Naive B cell (primary cell): Measurements from ENCODE around the gene SPDYA. TPM values are rescaled to one million over a fixed set of nuclear protein-coding genes. Genes with fewer than 3 reads are reported as not detected.

Source experiments
- ATAC-seq, 2 donors: fragments of 150-1000 bp; cut with Tn5 transposase; 2 replicates each; pipeline ENCODE4 v1.10.0; 2021; ENCODE audit warnings: low read depth in 2 of 2, mild to moderate bottlenecking in 2 of 2, moderate library complexity in 2 of 2
- DNase-seq: peaks from one replicate; pipeline ENCODE4 v3.0.0; 2022
- H3K27ac Mint-ChIP-seq, 6 donors: one replicate each; pipeline ENCODE4 v1.8.0; 2020 to 2022; ENCODE audit warnings: mild to moderate bottlenecking in 6 of 6, mixed read lengths in 6 of 6, moderate library complexity in 5 of 6, inconsistent platforms in 2 of 6
- H3K27me3 Mint-ChIP-seq, 3 donors: one replicate each; pipeline ENCODE4 v1.8.0; 2021 to 2022; ENCODE audit warnings: mixed read lengths in 3 of 3, mild to moderate bottlenecking in 1 of 3
- H3K36me3 Mint-ChIP-seq, 2 donors: one replicate each; pipeline ENCODE4 v1.8.0; 2020 to 2022; ENCODE audit warnings: mixed read lengths in 2 of 2, inconsistent platforms in 1 of 2, mild to moderate bottlenecking in 1 of 2
- H3K4me1 Mint-ChIP-seq, 3 donors: one replicate each; pipeline ENCODE4 v1.8.0; 2020 to 2022; ENCODE audit warnings: mixed read lengths in 3 of 3, inconsistent platforms in 1 of 3, mild to moderate bottlenecking in 1 of 3, moderate library complexity in 1 of 3
- H3K4me3 Mint-ChIP-seq, 8 donors: one replicate each; pipeline ENCODE4 v1.8.0; 2020 to 2022; ENCODE audit warnings: mild to moderate bottlenecking in 8 of 8, mixed read lengths in 8 of 8, moderate library complexity in 8 of 8, inconsistent platforms in 2 of 8
- H3K9me3 Mint-ChIP-seq, 7 donors: one replicate each; pipeline ENCODE4 v1.8.0; 2020 to 2022; ENCODE audit warnings: mixed read lengths in 7 of 7, mild to moderate bottlenecking in 5 of 7, inconsistent platforms in 2 of 7, moderate library complexity in 1 of 7
- polyA plus RNA-seq, 6 donors: library from polyadenylated mRNA; unstranded; fragments of 300-500 nt; fragmentation: Illumina TruSeq; gene quantifications; one replicate each; pipeline ENCODE4 v1.2.3, GENCODE V29; 2021; ENCODE audit warnings: low read depth in 6 of 6

The SPDYA gene
- under 1 TPM in 3 of 6 donors, not detected in 3; 0.29 to 0.41 (median 0.37) TPM for polyA plus RNA-seq

GRCh38 chr2:28810384-28811285 is at the start of gene SPDYA:
SPDYA (plus strand) TSS chr2:28810834; CDS start chr2:28816015, 5,181 bp downstream.
- ATAC-seq (peak; percentile 90 to 92), DNase-seq (peak; percentile 70)
- no peaks in the 10 kb centered on the region for H3K27me3 Mint-ChIP-seq
- H3K4me3 Mint-ChIP-seq, result peak within 1 kb of the TSS; percentile 77 to 90 (median 86)
- peak within 1 kb of the TSS in 5 of 6 donors; percentile 28 to 89 (median 61) for H3K27ac Mint-ChIP-seq
- H3K4me1 Mint-ChIP-seq, result peaks cover 7 to 10% (median 7%) of the 10 kb centered on the region in 3 donors
- peaks cover 0 to 3% (median 0%) of the 10 kb centered on the region in 7 donors for H3K9me3 Mint-ChIP-seq
- peaks cover 0 to 7% of the 10 kb centered on the region in 2 donors for H3K36me3 Mint-ChIP-seq

DNA sequence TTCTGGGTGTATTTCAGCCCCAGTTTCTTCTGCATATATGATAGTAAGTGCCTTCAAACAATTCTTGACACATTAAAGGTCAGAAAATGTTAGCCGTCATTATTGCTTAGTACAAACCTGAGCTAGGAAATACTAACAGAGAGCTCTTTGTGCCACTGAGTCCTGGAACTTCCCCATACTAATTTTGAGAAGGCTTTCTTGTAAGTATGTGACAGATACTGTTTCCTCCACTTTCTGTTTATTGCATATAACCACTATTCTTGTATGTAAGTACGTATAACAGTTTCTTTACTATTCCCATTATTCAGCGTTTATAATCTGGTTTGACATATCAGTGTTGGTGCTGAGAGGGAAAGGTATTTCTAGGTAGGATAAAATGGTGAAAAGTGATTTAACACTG is 49.2 kb upstream of the SPDYA start:
- peak overlapping the region in 1 of 8 donors; percentile 45 for H3K4me3 Mint-ChIP-seq
- no peaks in the 10 kb centered on the region for H3K9me3 Mint-ChIP-seq

DNA sequence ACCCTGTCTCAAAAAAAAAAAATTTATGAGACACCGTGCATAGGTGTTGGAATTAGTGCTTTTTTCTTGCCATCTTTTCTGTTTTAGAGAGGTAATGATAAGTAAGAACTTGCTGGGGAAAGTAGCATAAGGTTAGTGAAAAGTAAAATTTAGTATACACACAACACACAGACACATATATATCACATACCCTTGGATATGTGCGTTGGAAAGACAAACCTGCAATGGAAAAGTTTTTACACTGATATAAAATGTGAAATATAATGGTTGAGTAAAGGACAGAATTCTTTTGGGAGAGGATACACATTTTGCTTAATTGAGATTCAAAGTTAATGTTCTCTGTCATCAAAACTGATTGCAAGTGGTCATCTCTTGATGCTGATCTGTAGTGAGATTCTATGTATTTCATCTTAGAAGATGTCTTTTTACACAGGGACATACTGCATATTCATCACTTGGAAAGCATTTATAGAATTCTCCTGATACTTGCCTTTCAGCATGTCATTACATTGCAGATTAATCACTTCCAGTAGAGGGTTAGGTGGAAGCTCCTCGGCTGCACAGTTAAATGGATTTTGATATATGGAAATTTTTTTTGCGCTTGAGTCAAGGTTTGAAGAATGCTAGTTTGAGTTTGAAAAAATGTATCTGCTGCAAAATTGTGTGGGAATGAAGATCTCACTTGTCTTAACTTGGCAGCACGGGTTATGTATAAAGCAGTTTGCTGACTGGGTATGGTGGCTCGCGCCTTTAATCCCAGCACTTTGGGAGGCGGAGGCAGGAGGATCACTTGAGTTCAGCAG is 45.5 kb upstream of the SPDYA start:
- Mint-ChIP-seq H3K9me3 (no peaks in the 10 kb centered on the region), H3K27me3 (no peaks in the 10 kb centered on the region), H3K27ac (peak overlapping the region in 1 of 6 donors; percentile 34), H3K36me3 (no peaks in the 10 kb centered on the region), H3K4me1 (peaks cover 48 to 58% (median 54%) of the 10 kb centered on the region in 3 donors), H3K4me3 (peak overlapping the region in 1 of 8 donors; percentile 17)
- no peak for DNase-seq
- ATAC-seq, result no peak

More for the DNA sequence above, 49.2 kb upstream of the SPDYA start:
- Mint-ChIP-seq H3K27me3 (no peaks in the 10 kb centered on the region), H3K27ac (no peak overlapping the region), H3K4me1 (peaks cover 45 to 64% (median 55%) of the 10 kb centered on the region in 3 donors), H3K36me3 (no peaks in the 10 kb centered on the region)
- ATAC-seq (no peak), DNase-seq (no peak)

GRCh38 chr2:28766070-28766469 is 44.6 kb upstream of the SPDYA start:
- Mint-ChIP-seq H3K36me3 (no peaks in the 10 kb centered on the region), H3K27ac (no peak overlapping the region), H3K4me1 (peaks cover 56 to 62% (median 59%) of the 10 kb centered on the region in 3 donors), H3K9me3 (no peaks in the 10 kb centered on the region), H3K27me3 (no peaks in the 10 kb centered on the region), H3K4me3 (no peak overlapping the region)
- DNase-seq (no peak), ATAC-seq (no peak)

GRCh38 chr2:28767337-28767736 is 43.3 kb upstream of the SPDYA start:
- no peaks in the 10 kb centered on the region for H3K27me3 Mint-ChIP-seq
- ATAC-seq, result no peak
- no peak for DNase-seq
- H3K4me3 Mint-ChIP-seq, result no peak overlapping the region
- no peak overlapping the region for H3K27ac Mint-ChIP-seq
- H3K4me1 Mint-ChIP-seq, result peaks cover 59 to 73% (median 63%) of the 10 kb centered on the region in 3 donors
- no peaks in the 10 kb centered on the region for H3K36me3 Mint-ChIP-seq
- no peaks in the 10 kb centered on the region for H3K9me3 Mint-ChIP-seq

DNA sequence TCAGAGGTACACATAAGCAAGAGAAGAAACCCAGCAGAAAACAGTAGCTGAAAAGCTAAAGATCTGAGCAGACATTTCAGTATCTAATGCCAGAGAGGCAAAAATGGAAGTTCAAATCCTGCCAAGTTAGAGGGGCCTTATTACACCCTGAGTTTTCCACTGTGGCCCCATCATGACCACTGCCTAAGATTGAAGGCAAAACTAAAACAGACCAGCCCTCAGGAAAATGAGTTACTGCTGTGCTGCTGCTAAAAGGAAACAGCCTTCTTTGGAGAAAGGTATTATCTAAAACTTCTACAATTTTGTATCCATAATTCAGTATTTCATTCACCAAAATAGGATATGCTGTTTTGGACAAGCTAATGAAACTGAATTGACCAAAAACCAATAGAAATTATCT is 42.2 kb upstream of the SPDYA start:
- no peaks in the 10 kb centered on the region for H3K27me3 Mint-ChIP-seq
- no peaks in the 10 kb centered on the region for H3K36me3 Mint-ChIP-seq
- ATAC-seq (no peak), DNase-seq (no peak)
- H3K27ac Mint-ChIP-seq, result peak overlapping the region in 4 of 6 donors; percentile 0 to 71 (median 35)
- peak overlapping the region in 4 of 8 donors; percentile 4 to 36 (median 20) for H3K4me3 Mint-ChIP-seq
- H3K4me1 Mint-ChIP-seq, result peaks cover 54 to 76% (median 67%) of the 10 kb centered on the region in 3 donors
- H3K9me3 Mint-ChIP-seq, result no peaks in the 10 kb centered on the region

DNA sequence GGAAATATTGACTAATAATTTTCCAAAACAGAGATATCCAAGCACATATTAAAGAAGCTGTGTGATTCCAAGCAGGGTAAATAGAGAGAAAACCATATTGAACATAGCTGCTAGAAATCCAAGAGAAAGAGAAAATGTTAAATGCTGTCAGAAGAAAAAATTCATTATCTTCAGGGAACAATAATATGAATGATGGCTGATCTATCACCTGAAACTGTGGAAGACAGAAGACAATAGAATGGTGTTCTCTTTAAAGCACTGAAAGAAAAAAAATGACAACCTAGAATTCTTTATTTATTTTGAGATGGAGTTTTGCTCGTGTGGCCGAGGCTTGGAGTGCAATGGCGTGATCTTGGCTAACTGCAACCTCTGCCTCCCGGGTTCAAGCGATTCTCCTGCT is 41.7 kb upstream of the SPDYA start:
- no peak for ATAC-seq
- DNase-seq, result no peak
- Mint-ChIP-seq H3K4me1 (peaks cover 51 to 75% (median 69%) of the 10 kb centered on the region in 3 donors), H3K27ac (peak overlapping the region in 5 of 6 donors; percentile 0 to 71 (median 45)), H3K36me3 (no peaks in the 10 kb centered on the region), H3K27me3 (no peaks in the 10 kb centered on the region), H3K9me3 (no peaks in the 10 kb centered on the region), H3K4me3 (peak overlapping the region in 3 of 8 donors; percentile 4 to 36 (median 21))

GRCh38 chr2:28772351-28772750 is 38.3 kb upstream of the SPDYA start:
- no peaks in the 10 kb centered on the region for H3K36me3 Mint-ChIP-seq
- no peaks in the 10 kb centered on the region for H3K27me3 Mint-ChIP-seq
- ATAC-seq (no peak), DNase-seq (no peak)
- H3K4me1 Mint-ChIP-seq, result peaks cover 44 to 68% (median 63%) of the 10 kb centered on the region in 3 donors
- H3K9me3 Mint-ChIP-seq, result no peaks in the 10 kb centered on the region
- H3K27ac Mint-ChIP-seq, result peak overlapping the region in 1 of 6 donors; percentile 13
- no peak overlapping the region for H3K4me3 Mint-ChIP-seq

- ATAC-seq, result no peak
- Mint-ChIP-seq H3K9me3 (no peaks in the 10 kb centered on the region), H3K36me3 (no peaks in the 10 kb centered on the region), H3K27ac (peak overlapping the region in 5 of 6 donors; percentile 28 to 83 (median 65)), H3K4me3 (no peak overlapping the region), H3K4me1 (peaks cover 11 to 32% (median 31%) of the 10 kb centered on the region in 3 donors), H3K27me3 (no peaks in the 10 kb centered on the region)
- DNase-seq, result no peak
Measured at GRCh38 chr2:28776471-28776870, 34.2 kb upstream of the SPDYA start.

- no peaks in the 10 kb centered on the region for H3K9me3 Mint-ChIP-seq
- H3K4me3 Mint-ChIP-seq, result peak overlapping the region in 1 of 8 donors; percentile 47
- ATAC-seq (no peak), DNase-seq (no peak)
- no peaks in the 10 kb centered on the region for H3K27me3 Mint-ChIP-seq
- H3K36me3 Mint-ChIP-seq, result peaks cover 12 to 15% of the 10 kb centered on the region in 2 donors
- H3K27ac Mint-ChIP-seq, result peak overlapping the region in 2 of 6 donors; percentile 41 to 44
- peaks cover 7 to 21% (median 20%) of the 10 kb centered on the region in 3 donors for H3K4me1 Mint-ChIP-seq
Measured at GRCh38 chr2:28778392-28778791, 32.2 kb upstream of the SPDYA start.

GRCh38 chr2:28779001-28779400 is 31.6 kb upstream of the SPDYA start:
- no peak overlapping the region for H3K4me3 Mint-ChIP-seq
- H3K36me3 Mint-ChIP-seq, result peaks cover 12 to 15% of the 10 kb centered on the region in 2 donors
- H3K27me3 Mint-ChIP-seq, result no peaks in the 10 kb centered on the region
- H3K27ac Mint-ChIP-seq, result no peak overlapping the region
- DNase-seq (no peak), ATAC-seq (no peak)
- no peaks in the 10 kb centered on the region for H3K9me3 Mint-ChIP-seq
- peaks cover 7 to 17% (median 15%) of the 10 kb centered on the region in 3 donors for H3K4me1 Mint-ChIP-seq

DNA sequence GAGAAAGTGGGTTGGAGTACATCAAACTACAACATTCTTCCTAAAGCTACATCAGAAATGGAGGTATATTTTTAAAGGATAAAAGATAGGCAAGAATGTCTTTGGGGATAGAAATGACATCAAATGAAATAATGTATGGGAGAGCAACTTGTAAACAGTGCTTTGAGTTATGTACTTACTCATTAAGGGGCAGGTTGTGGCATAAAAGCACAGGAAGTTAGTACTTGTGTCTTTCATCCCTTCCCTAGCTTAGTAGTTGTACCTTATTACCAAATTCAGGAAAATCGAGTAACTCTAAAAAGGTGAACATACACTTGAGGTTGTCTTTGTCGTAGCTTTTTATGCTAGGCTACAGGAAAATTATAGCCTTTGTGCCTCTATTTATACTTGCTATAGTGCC is 30.1 kb upstream of the SPDYA start:
- peaks cover 4 to 6% (median 5%) of the 10 kb centered on the region in 3 donors for H3K4me1 Mint-ChIP-seq
- H3K27me3 Mint-ChIP-seq, result no peaks in the 10 kb centered on the region
- H3K36me3 Mint-ChIP-seq, result peaks cover 12 to 15% of the 10 kb centered on the region in 2 donors
- H3K27ac Mint-ChIP-seq, result peak overlapping the region in 1 of 6 donors; percentile 68
- H3K9me3 Mint-ChIP-seq, result no peaks in the 10 kb centered on the region
- no peak for DNase-seq
- no peak overlapping the region for H3K4me3 Mint-ChIP-seq
- ATAC-seq, result no peak

GRCh38 chr2:28782423-28782822 is 28.2 kb upstream of the SPDYA start:
- ATAC-seq (no peak), DNase-seq (no peak)
- Mint-ChIP-seq H3K27ac (peak overlapping the region in 1 of 6 donors; percentile 48), H3K9me3 (no peaks in the 10 kb centered on the region), H3K27me3 (no peaks in the 10 kb centered on the region), H3K4me3 (no peak overlapping the region), H3K36me3 (peaks cover 15 to 19% of the 10 kb centered on the region in 2 donors), H3K4me1 (no peaks in the 10 kb centered on the region)
